Right lobe of liver (tissue), 6 donors: Measurements from ENCODE around the gene TBC1D2. TPM values are rescaled to one million over a fixed set of nuclear protein-coding genes. Genes with fewer than 3 reads are reported as not detected.

Experiments used
- ATAC-seq, 4 donors: fragments of 200-7000 bp; cut with Tn5 transposase; one replicate each; pipeline ENCODE4 v1.9.1; 2020; ENCODE audit warnings: mild to moderate bottlenecking in 4 of 4, moderate library complexity in 4 of 4
- DNase-seq, 3 donors: peaks; one replicate each; pipeline ENCODE4 v3.0.0-alpha.2; 2020
- H3K27ac ChIP-seq, 3 donors: fragments of 200-600 bp; one replicate each; pipeline ENCODE4 v1.8.0; 2022
- H3K27me3 ChIP-seq, 2 donors: fragments of 200-600 bp; one replicate each; pipeline ENCODE4 v1.8.0; 2022
- H3K36me3 ChIP-seq, 4 donors: fragments of 200-600 bp; sonication (generic) in 1 of 4; one replicate each; pipeline versions ENCODE4 v1.5.1 to v1.8.0; 2017 to 2022; ENCODE audit warnings: control low read depth in 1 of 4
- H3K4me1 ChIP-seq, 4 donors: fragments of 200-600 bp; sonication (generic) in 1 of 4; one replicate each; pipeline versions ENCODE4 v1.5.1 to v1.8.0; 2017 to 2022; ENCODE audit warnings: control low read depth in 1 of 4
- H3K4me3 ChIP-seq, 3 donors: fragments of 200-600 bp; one replicate each; pipeline ENCODE4 v1.8.0; 2022
- H3K9me3 ChIP-seq, 4 donors: fragments of 200-600 bp; sonication (generic) in 1 of 4; one replicate each; pipeline versions ENCODE4 v1.5.1 to v1.8.0; 2017 to 2022; ENCODE audit warnings: control low read depth in 1 of 4
- CTCF ChIP-seq, 4 donors: fragments of 200-600 bp in 3 of 4; fragments of 450-650 bp in 1 of 4; IDR thresholded peaks; one replicate each; pipeline versions ENCODE4 v1.5.1 to v1.8.0; 2016 to 2022; ENCODE audit warnings: antibody characterized with exemption in 4 of 4, mild to moderate bottlenecking in 2 of 4
- POLR2A ChIP-seq: fragments of 450-650 bp; IDR thresholded peaks from one replicate; pipeline ENCODE4 v1.6.1; 2017; ENCODE audit warnings: antibody characterized with exemption, mild to moderate bottlenecking
- WGBS: methylation state at CpG from one replicate; pipeline ENCODE4 v1.1.6; 2018; ENCODE audit warnings: low coverage, low lambda C conversion rate; ENCODE audit not compliant: insufficient coverage; ENCODE audit errors: missing lambda C conversion rate; 5-methylcytosine and 5-hydroxymethylcytosine counted together
- intact Hi-C, 2 donors: fragments of 100-400 bp; cut with DNase I; formaldehyde crosslinking; loops; one replicate each; pipeline versions ENCODE4 v1.11.2 to v1.14.1; 2022
- total RNA-seq, 6 experiments: library from RNA; depleted of rRNA in 2 of 6; stranded (reverse); fragments of >200 nt in 2 of 6; fragmentation: NEBNext Ultra II Directional in 3 of 6; extraction: Animal tissue kit (Norgen Biotek cat#: 25700) in 3 of 6; gene quantifications; one replicate each; pipeline versions ENCODE4 v1.1.0 to v1.2.4, GENCODE V29; 2016 to 2023
- donor health status: DM: no; HTN: yes; CAD: no.
- donor health status: DM: no; HTN: no; CAD: no.
- donor health status: DM: no; HTN: no; CAD: no.
- donor health status: DM: no; HTN: yes; CAD: no.
- donor health status: DM: no; HTN: yes; CAD: no.

Gene TBC1D2
- total RNA-seq, 6 experiments from 2014 or later, result 5.1 to 17.5 (median 9.7) TPM

GRCh38 chr9:98220911-98221310 is 34.5 kb downstream of the TBC1D2 start:
- TF ChIP-seq CTCF (IDR thresholded peaks at IDR 0.05), result no peak
- no peak for TF ChIP-seq POLR2A
- DNase-seq (no peak), ATAC-seq (no peak)
- peaks cover 0 to 2% (median 0%) of the 10 kb centered on the region in 4 donors for H3K36me3 ChIP-seq
- no peaks in the 10 kb centered on the region for H3K27me3 ChIP-seq
- H3K27ac ChIP-seq, result no peak overlapping the region
- H3K9me3 ChIP-seq, result no peaks in the 10 kb centered on the region
- peaks cover 0 to 52% (median 30%) of the 10 kb centered on the region in 4 donors for H3K4me1 ChIP-seq
- no peak overlapping the region for H3K4me3 ChIP-seq
- whole genome bisulfite sequencing, result 95% methylated on average over 11 of the region's 21 CpGs
- intact Hi-C loops, result loop anchor here in 1 of 2 donors (10.0 kb wide), 1 partner anchor 146 kb away; no protein-coding TSS in a partner anchor

GRCh38 chr9:98219794-98220370 is 35.6 kb downstream of the TBC1D2 start:
- ATAC-seq (no peak), DNase-seq (peak in 1 of 3 donors; percentile 15)
- Histone ChIP-seq H3K27me3 (no peaks in the 10 kb centered on the region), H3K4me1 (peaks cover 0 to 53% (median 26%) of the 10 kb centered on the region in 4 donors), H3K27ac (peak overlapping the region; percentile 51 to 93 (median 70)), H3K4me3 (no peak overlapping the region), H3K9me3 (no peaks in the 10 kb centered on the region), H3K36me3 (peaks cover 0 to 2% (median 0%) of the 10 kb centered on the region in 4 donors)
- 93% methylated on average over 4 of the region's 11 CpGs for WGBS
- intact Hi-C loops, result loop anchor here in 1 of 2 donors (10.0 kb wide), 1 partner anchor 145 kb away; no protein-coding TSS in a partner anchor
- TF ChIP-seq CTCF (IDR thresholded peaks at IDR 0.05), result no peak
- TF ChIP-seq POLR2A, result no peak

GRCh38 chr9:98219364-98219716 is 36.1 kb downstream of the TBC1D2 start:
- peak in 1 of 3 donors; percentile 10 for DNase-seq
- Histone ChIP-seq H3K27me3 (no peaks in the 10 kb centered on the region), H3K4me3 (no peak overlapping the region), H3K27ac (peak overlapping the region; percentile 51 to 93 (median 70)), H3K4me1 (peaks cover 0 to 56% (median 25%) of the 10 kb centered on the region in 4 donors), H3K36me3 (peaks cover 0 to 2% (median 0%) of the 10 kb centered on the region in 4 donors), H3K9me3 (no peaks in the 10 kb centered on the region)
- no peak for TF ChIP-seq CTCF (IDR thresholded peaks at IDR 0.05)
- no peak for TF ChIP-seq POLR2A
- WGBS, result 48% methylated on average over 7 of the region's 7 CpGs
- ATAC-seq, result peak; percentile 12 to 60 (median 36)
- intact Hi-C loops, result no loop called here

- TF ChIP-seq CTCF (IDR thresholded peaks at IDR 0.05) (no peak), POLR2A (no peak)
- H3K36me3 ChIP-seq, result peaks cover 0 to 2% (median 0%) of the 10 kb centered on the region in 4 donors
- peak overlapping the region; percentile 51 to 93 (median 70) for H3K27ac ChIP-seq
- H3K4me3 ChIP-seq, result no peak overlapping the region
- ATAC-seq, result peak; percentile 31 to 69 (median 50)
- no peaks in the 10 kb centered on the region for H3K27me3 ChIP-seq
- WGBS, result 73% methylated on average over 9 of the region's 11 CpGs
- peak in 2 of 3 donors; percentile 16 to 75 for DNase-seq
- H3K4me1 ChIP-seq, result peaks cover 0 to 58% (median 26%) of the 10 kb centered on the region in 4 donors
- no peaks in the 10 kb centered on the region for H3K9me3 ChIP-seq
- intact Hi-C loops, result no loop called here
These were observed 36.7 kb downstream of the TBC1D2 start for GRCh38 chr9:98218562-98219363.
